ENCODE measurements around the gene SLC44A4. TPM values are rescaled to one million over a fixed set of nuclear protein-coding genes. Genes with fewer than 3 reads are reported as not detected.

SLC44A4 gene
- total and polyA plus RNA-seq, 9 of the 15 experiments (the other 6 are each of a cell fraction or from before 2014, with no cell fraction given) = 7.9 to 18.6 (median 11.2) TPM

DNA sequence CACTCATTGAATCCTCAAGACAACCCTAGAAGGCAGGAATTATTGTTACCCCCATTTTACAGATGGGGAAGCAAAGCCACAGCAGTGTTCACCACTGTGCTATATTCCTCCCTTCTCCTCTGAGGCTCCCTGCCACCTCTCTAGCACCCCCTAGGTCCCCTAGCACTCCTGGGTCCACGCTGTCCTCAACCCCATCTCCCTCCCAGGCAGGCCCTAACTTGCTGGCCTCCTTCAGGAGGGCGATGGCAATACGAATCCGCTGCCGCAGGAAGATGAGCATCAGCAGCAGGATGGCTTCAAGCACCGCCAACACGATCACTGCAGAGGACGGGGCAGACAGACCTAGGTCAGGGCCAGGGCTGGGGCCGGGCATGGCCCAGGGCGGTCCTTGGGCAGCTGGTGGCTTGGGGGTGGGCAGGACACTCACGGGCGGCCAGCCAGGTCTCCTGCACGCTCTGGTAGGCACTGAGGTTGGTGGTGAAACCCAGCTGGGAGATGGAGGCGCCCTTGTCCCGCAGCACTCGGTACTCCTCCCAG is 8.3 kb downstream of the SLC44A4 start (continued):
- TF ChIP-seq AFF4 (CRISPR knock-in tag; IDR thresholded peaks at IDR 0.05) (no peak), HDAC2 (IDR thresholded peaks at IDR 0.05) (peak; percentile 74; the same call in 1 of the 2 replicates), HMGN3 (IDR thresholded peaks at IDR 0.05; ENCODE audit: borderline replicate concordance, extremely low read depth, insufficient read length, low read depth, low read length) (peak; percentile 31), KLF16 (IDR thresholded peaks at IDR 0.05) (no peak), BCLAF1 (IDR thresholded peaks at IDR 0.05; ENCODE audit: borderline replicate concordance in 1 of 2, control insufficient read depth in 1 of 2, low read depth in 2 of 2, low read length in 1 of 2) (no peak), RBM25 (IDR thresholded peaks at IDR 0.05; ENCODE audit: low read depth, low read length, severe bottlenecking) (peak; percentile 69), MAX (CRISPR knock-in tag; IDR thresholded peaks at IDR 0.05) (0 out of 2 replicates have a peak, but pooled peaks have one; percentile 7)
